HCT116 (cell line): ENCODE measurements around the gene POLRMT. TPM values are rescaled to one million over a fixed set of nuclear protein-coding genes. Genes with fewer than 3 reads are reported as not detected.

Experiments used
- ATAC-seq: fragments of 200-7000 bp; cut with Tn5 transposase; 2 replicates; pipeline ENCODE4 v1.9.1; 2020; ENCODE audit warnings: mild to moderate bottlenecking, moderate library complexity
- BruUV-seq: library from RNA; stranded (reverse); fragments of 400-500 nt; replicated peaks from 2 replicates; lab custom pipeline; 2021; lab: Mats Ljungman, UMichigan
- CTCF ChIA-PET: fragments of 300-600 bp; sonication (Branson Sonifier 250); formaldehyde crosslinking; loops from one replicate; lab custom pipeline; 2021; ENCODE audit warnings: antibody characterized with exemption; lab: Charles Lee
- POLR2A ChIA-PET: fragments of 300-600, 350-600 bp; sonication (Branson Sonifier 250); formaldehyde crosslinking; loops from one replicate; lab custom pipeline; 2021; ENCODE audit warnings: antibody characterized with exemption; lab: Charles Lee
- RAD21 ChIA-PET, 2 experiments: fragments of 300-600 bp; sonication (Branson Sonifier 250); formaldehyde crosslinking; loops; one replicate each; lab custom pipeline; 2023; ENCODE audit warnings: low total read pairs in 2 of 2; ENCODE audit not compliant: uncharacterized antibody in 2 of 2, unreplicated experiment in 2 of 2, low non-redundant PET in 1 of 2; lab: Charles Lee
- DNase-seq: peaks from one replicate; pipeline ENCODE4 v3.0.0-alpha.2; 2010; ENCODE audit warnings: low read depth, low spot score
- H2AFZ ChIP-seq: fragments of 200-600 bp; shearing (Covaris generic), sonication (generic); 2 replicates; pipeline ENCODE4 v1.6.1; 2017; ENCODE audit warnings: low read depth, mixed run types, mixed read lengths, antibody characterized with exemption, low read length; ENCODE audit not compliant: poor library complexity, severe bottlenecking
- H3K27ac ChIP-seq: 2 replicates; pipeline ENCODE4 v1.5.1; 2012; ENCODE audit warnings: low read depth, low read length
- H3K27me3 ChIP-seq: fragments of 200-600 bp; sonication (generic); 2 replicates; pipeline ENCODE4 v1.6.1; 2016; ENCODE audit warnings: mixed run types, low read length, mixed read lengths; ENCODE audit not compliant: insufficient read depth
- H3K36me3 ChIP-seq, 2 experiments: fragments of 200-500 bp in 1 of 2; fragments of 200-600 bp in 1 of 2; sonication (Bioruptor generic) in 1 of 2; sonication (generic) in 1 of 2; 2 replicates each; pipeline versions ENCODE4 v1.5.1 to v1.6.1; 2014 to 2016; ENCODE audit warnings: low read length in 2 of 2, inconsistent platforms in 1 of 2, mixed read lengths in 1 of 2, mixed run types in 1 of 2; ENCODE audit not compliant: insufficient read depth in 2 of 2, control insufficient read depth in 1 of 2
- H3K4me1 ChIP-seq, 2 experiments: fragments of 200-600 bp in 1 of 2; sonication (generic) in 1 of 2; 2 replicates each; pipeline versions ENCODE4 v1.5.1 to v1.6.1; 2012 to 2017; ENCODE audit warnings: low read length in 2 of 2, inconsistent platforms in 1 of 2, mild to moderate bottlenecking in 1 of 2, mixed read lengths in 1 of 2, mixed run types in 1 of 2, moderate library complexity in 1 of 2; ENCODE audit not compliant: insufficient read depth in 2 of 2, control insufficient read depth in 1 of 2
- H3K4me2 ChIP-seq: fragments of 200-600 bp; sonication (generic); 2 replicates; pipeline ENCODE4 v1.6.1; 2017; ENCODE audit warnings: mixed run types, low read length, mixed read lengths
- H3K4me3 ChIP-seq, 2 experiments: fragments of 200-600 bp in 1 of 2; sonication (generic) in 1 of 2; replicated peaks in 1 of 2; 2 replicates each; pipeline ENCODE4 v1.5.1; 2011 to 2016; ENCODE audit warnings: low read length in 2 of 2, control low read depth in 1 of 2, low read depth in 1 of 2, mild to moderate bottlenecking in 1 of 2, mixed read lengths in 1 of 2, mixed run types in 1 of 2
- H3K79me2 ChIP-seq: fragments of 200-600 bp; sonication (generic); 2 replicates; pipeline ENCODE4 v1.6.1; 2017; ENCODE audit warnings: mild to moderate bottlenecking, mixed run types, low read length, moderate library complexity, mixed read lengths; ENCODE audit not compliant: insufficient read depth
- H3K9ac ChIP-seq: fragments of 200-600 bp; sonication (generic); 2 replicates; pipeline ENCODE4 v1.6.1; 2016; ENCODE audit warnings: low read length, mixed read lengths
- H3K9me2 ChIP-seq: fragments of 200-600 bp; sonication (generic), shearing (Covaris generic); 2 replicates; pipeline ENCODE4 v1.6.1; 2017; ENCODE audit warnings: mixed run types, mild to moderate bottlenecking, moderate library complexity; ENCODE audit not compliant: insufficient read depth
- H3K9me3 ChIP-seq, 2 experiments: fragments of 200-500 bp in 1 of 2; fragments of 200-600 bp in 1 of 2; sonication (Bioruptor generic) in 1 of 2; sonication (generic) in 1 of 2; 2 replicates each; pipeline ENCODE4 v1.6.1; 2014 to 2017; ENCODE audit warnings: low read length in 2 of 2, mixed read lengths in 2 of 2, inconsistent platforms in 1 of 2, low read depth in 1 of 2, mild to moderate bottlenecking in 1 of 2, mixed run types in 1 of 2, moderate library complexity in 1 of 2; ENCODE audit not compliant: control insufficient read depth in 1 of 2, insufficient read depth in 1 of 2
- H4K20me1 ChIP-seq: fragments of 200-600 bp; sonication (generic), shearing (Covaris generic); 2 replicates; pipeline ENCODE4 v1.6.1; 2017; ENCODE audit warnings: mixed run types, mild to moderate bottlenecking, moderate library complexity; ENCODE audit not compliant: insufficient read depth
- ATF3 ChIP-seq: IDR thresholded peaks from 2 replicates; pipeline ENCODE4 v1.6.1; 2012
- CEBPB ChIP-seq: IDR thresholded peaks from 2 replicates; pipeline ENCODE4 v1.6.1; 2012; ENCODE audit warnings: low read depth
- CTCF ChIP-seq, 3 experiments: fragments of 200-600 bp in 1 of 3; sonication (generic) in 1 of 3; IDR thresholded peaks in 2 of 3; conservative IDR thresholded peaks in 1 of 3; 2 replicates each; pipeline ENCODE4 v1.5.1; 2012 to 2017; ENCODE audit warnings: low read depth in 2 of 3, low read length in 2 of 3, antibody characterized with exemption in 1 of 3, borderline replicate concordance in 1 of 3, control low read depth in 1 of 3, mild to moderate bottlenecking in 1 of 3, mixed read lengths in 1 of 3, mixed run types in 1 of 3, moderate library complexity in 1 of 3; ENCODE audit not compliant: insufficient read depth in 1 of 3
- EGR1 ChIP-seq: IDR thresholded peaks from 2 replicates; pipeline ENCODE4 v1.6.1; 2012; ENCODE audit warnings: low read depth
- ELF1 ChIP-seq: IDR thresholded peaks from 2 replicates; pipeline ENCODE4 v1.6.1; 2012; ENCODE audit warnings: low read depth, borderline replicate concordance
- EZH2 ChIP-seq: fragments of 200-600 bp; sonication (generic); IDR thresholded peaks from 2 replicates; pipeline ENCODE4 v1.6.1; 2017; ENCODE audit warnings: antibody characterized with exemption, mixed run types
- FOSL1 ChIP-seq: IDR thresholded peaks from 2 replicates; pipeline ENCODE4 v1.6.1; 2012; ENCODE audit warnings: low read depth
- JUND ChIP-seq: IDR thresholded peaks from 2 replicates; pipeline ENCODE4 v1.6.1; 2012
- MAX ChIP-seq: IDR thresholded peaks from 2 replicates; pipeline ENCODE4 v1.6.1; 2012
- POLR2A ChIP-seq: IDR thresholded peaks from 2 replicates; pipeline ENCODE4 v1.7.0; 2011; ENCODE audit warnings: borderline replicate concordance; ENCODE audit not compliant: insufficient read depth, insufficient read length; ENCODE audit errors: extremely low read depth
- REST ChIP-seq: IDR thresholded peaks from 2 replicates; pipeline ENCODE4 v1.6.1; 2012; ENCODE audit warnings: low read depth
- SP1 ChIP-seq: IDR thresholded peaks from 2 replicates; pipeline ENCODE4 v1.6.1; 2012; ENCODE audit warnings: low read depth
- TCF7L2 ChIP-seq: IDR thresholded peaks from 2 replicates; pipeline ENCODE4 v1.7.0; 2011; ENCODE audit warnings: borderline replicate concordance, inconsistent platforms; ENCODE audit not compliant: insufficient read depth, insufficient read length; ENCODE audit errors: extremely low read depth
- YY1 ChIP-seq: IDR thresholded peaks from 2 replicates; pipeline ENCODE4 v1.6.1; 2011; ENCODE audit warnings: low read length, low read depth, moderate library complexity, mild to moderate bottlenecking; ENCODE audit not compliant: insufficient replicate concordance; ENCODE audit errors: extremely low read depth
- ZBTB33 ChIP-seq: IDR thresholded peaks from 2 replicates; pipeline ENCODE4 v1.6.1; 2011; ENCODE audit warnings: mild to moderate bottlenecking, low read length, moderate library complexity; ENCODE audit not compliant: insufficient replicate concordance; ENCODE audit errors: extremely low read depth
- ZFX ChIP-seq: fragments of 450-650 bp; IDR thresholded peaks from 2 replicates; pipeline ENCODE4 v1.6.1; 2017
- ZNF274 ChIP-seq: fragments of 200-500 bp; sonication (Bioruptor generic); IDR thresholded peaks from 2 replicates; pipeline ENCODE4 v1.6.1; 2014; ENCODE audit warnings: mild to moderate bottlenecking, low read depth, low read length, inconsistent platforms
- intact Hi-C: fragments of 100-400 bp; cut with micrococcal nuclease; formaldehyde crosslinking; loops from 2 replicates; pipeline ENCODE4 v1.10.0; 2022
- total RNA-seq: library from RNA; stranded (reverse); gene quantifications from one replicate; pipeline ENCODE4 v1.2.1, GENCODE V29; 2021; ENCODE audit not compliant: unreplicated experiment

POLRMT gene
- total RNA-seq, 1 experiment from 2014 or later: 138 TPM

GRCh38 chr19:680287-681028 is 47.1 kb upstream of the POLRMT start:
- Histone ChIP-seq H3K4me3 (peak overlapping the region; percentile 56 to 82), H3K9me3 (no peaks in the 10 kb centered on the region), H3K36me3 (no peaks in the 10 kb centered on the region; a peak in 1 of 4 replicates), H3K27me3 (no peaks in the 10 kb centered on the region), H3K4me1 (peaks cover 21 to 45% of the 10 kb centered on the region in 2 experiments), H3K9ac (peak overlapping the region; percentile 97), H3K27ac (peak overlapping the region; percentile 99), H3K79me2 (peaks cover 22% of the 10 kb centered on the region; the same call in 1 of the 2 replicates), H4K20me1 (no peaks in the 10 kb centered on the region), H2AFZ (no peak overlapping the region), H3K9me2 (no peaks in the 10 kb centered on the region), H3K4me2 (peak overlapping the region; percentile 98)
- ATAC-seq: peak; percentile 74
- ChIA-PET RAD21 (interaction anchor here (0.6 to 1.0 kb wide), 2 partner anchors 17 to 54 kb away, joined by 3 to 5 read pairs; partner anchors contain the start of gene RNF126 (in 1 of the 2)), POLR2A (interaction anchor here (0.7 to 2.6 kb wide), 8 partner anchors 10 to 71 kb away, joined by 3 to 10 read pairs (median 4); no protein-coding TSS in a partner anchor), CTCF (interaction anchor here (1.6 kb wide), 1 partner anchor 303 kb away, joined by 3 read pairs; the partner anchor contains the start of gene WDR18)
- no TSS peak for BruUV-seq
- DNase-seq: peak; percentile 93
- intact Hi-C loops: loop anchor here (1.0 kb wide), 1 partner anchor 23 kb away; no protein-coding TSS in a partner anchor
- TF ChIP-seq CTCF (IDR thresholded peaks at IDR 0.05 in 2 of 3, conservative IDR thresholded peaks at IDR 0.05 in 1 of 3; ENCODE audit: borderline replicate concordance in 1 of 3, insufficient read depth in 1 of 3, low read depth in 2 of 3, low read length in 2 of 3): peak in 2 of 3 experiments; percentile 33 to 35; a peak in 4 of 6 replicates
- no peak; the same call in none of the 2 replicates for TF ChIP-seq SP1
- TF ChIP-seq ZNF274: no peak
- no peak for TF ChIP-seq JUND
- TF ChIP-seq REST: no peak
- TF ChIP-seq YY1: no peak
- no peak for TF ChIP-seq EZH2
- no peak for TF ChIP-seq ATF3
- no peak for TF ChIP-seq ELF1
- TF ChIP-seq EGR1: peak; percentile 57; the same call in 1 of the 2 replicates
- no peak for TF ChIP-seq CEBPB
- peak; percentile 15 for TF ChIP-seq TCF7L2
- TF ChIP-seq POLR2A: peak; percentile 64
- TF ChIP-seq FOSL1: no peak
- no peak for TF ChIP-seq ZBTB33
- no peak; the same call in 1 of the 2 replicates for TF ChIP-seq ZFX
- peak; percentile 35; the same call in 1 of the 2 replicates for TF ChIP-seq MAX
